Activated CD8-positive, alpha-beta T cell treated with anti-CD3 and anti-CD28 coated beads for 36 hours (primary cell): Measurements from ENCODE around the gene NRN1L. TPM values are rescaled to one million over a fixed set of nuclear protein-coding genes. Genes with fewer than 3 reads are reported as not detected.

ENCODE experiments used
- ATAC-seq: fragments of 200-7000 bp; cut with Tn5 transposase; one replicate; pipeline ENCODE4 v1.10.0; 2021; ENCODE audit warnings: mild to moderate bottlenecking, moderate library complexity
- CTCF ChIA-PET: fragments of 350-600 bp; sonication (Branson Sonifier 250); formaldehyde crosslinking; loops from one replicate; lab custom pipeline; 2021; ENCODE audit warnings: antibody characterized with exemption; lab: Charles Lee
- POLR2A ChIA-PET: fragments of 350-600 bp; sonication (Branson Sonifier 250); formaldehyde crosslinking; loops from one replicate; lab custom pipeline; 2021; ENCODE audit warnings: antibody characterized with exemption; lab: Charles Lee
- DNase-seq: peaks from one replicate; pipeline ENCODE4 v3.0.0-alpha.2; 2020
- H3K27ac Mint-ChIP-seq: one replicate; pipeline ENCODE4 v1.8.0; 2021; ENCODE audit warnings: mild to moderate bottlenecking, mixed read lengths
- H3K27me3 Mint-ChIP-seq: one replicate; pipeline ENCODE4 v1.8.0; 2021; ENCODE audit warnings: mixed read lengths
- H3K36me3 Mint-ChIP-seq: one replicate; pipeline ENCODE4 v1.8.0; 2021; ENCODE audit warnings: low read depth, mixed read lengths
- H3K4me1 Mint-ChIP-seq: one replicate; pipeline ENCODE4 v1.8.0; 2021; ENCODE audit warnings: low read depth, mixed read lengths
- H3K4me3 Mint-ChIP-seq: one replicate; pipeline ENCODE4 v1.8.0; 2021; ENCODE audit warnings: mild to moderate bottlenecking, moderate library complexity, mixed read lengths
- H3K9me3 Mint-ChIP-seq: one replicate; pipeline ENCODE4 v1.8.0; 2021; ENCODE audit warnings: mixed read lengths
- intact Hi-C: fragments of 100-400 bp; cut with micrococcal nuclease; formaldehyde crosslinking; loops from one replicate; pipeline ENCODE4 v1.10.0; 2022
- total RNA-seq, 2 experiments: library from RNA; stranded (reverse); gene quantifications; one replicate each; pipeline ENCODE4 v1.2.3, GENCODE V29; 2021
- TF ChIP-seq, protein P1 (sequence below): fragments of 200-600 bp; IDR thresholded peaks from one replicate; pipeline ENCODE4 v1.8.0; 2022; ENCODE audit warnings: antibody characterized with exemption, mild to moderate bottlenecking

The NRN1L gene
- total RNA-seq, 2 experiments from 2014 or later = 0.83 TPM; not detected in 1

DNA sequence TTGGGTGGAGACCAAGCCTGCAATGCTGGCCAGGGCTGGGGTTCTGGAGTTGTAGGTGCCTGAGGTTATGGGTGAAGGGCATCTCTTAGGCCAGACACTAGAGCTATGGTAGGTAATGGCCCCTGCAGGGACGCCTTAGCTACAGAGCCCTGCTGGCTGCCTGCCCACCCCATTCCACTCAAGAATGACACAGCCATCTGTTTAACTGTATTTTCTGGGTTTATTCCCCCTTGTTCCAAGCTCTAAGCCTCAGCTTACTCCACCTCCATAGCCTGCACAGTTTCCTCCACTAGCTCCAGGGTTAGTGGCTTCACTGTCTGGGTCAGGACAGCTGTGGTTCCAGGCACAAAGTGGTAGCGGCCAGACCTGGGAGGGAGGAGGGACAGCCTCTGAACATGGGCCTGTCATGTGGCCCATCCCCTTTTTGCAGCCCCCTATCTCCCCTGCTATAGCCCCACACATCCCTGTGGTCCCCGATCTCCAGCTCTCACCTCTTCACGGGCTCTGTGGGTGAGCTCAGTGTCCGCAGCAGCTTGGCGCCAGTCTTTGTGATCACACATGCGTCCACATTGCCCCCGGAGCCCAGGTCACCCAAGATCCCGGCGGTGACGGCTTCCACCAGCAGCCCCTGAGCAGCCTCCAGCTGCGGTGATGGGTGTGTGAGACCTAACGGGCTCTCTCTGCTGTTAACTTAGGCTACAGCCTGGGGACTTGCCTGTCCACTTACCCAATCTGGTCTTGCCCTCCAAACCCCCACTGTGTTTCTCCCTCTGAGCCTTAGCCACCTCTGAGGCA, 49.8 kb downstream of the NRN1L start:
- peaks cover 32% of the 10 kb centered on the region for H3K4me1 Mint-ChIP-seq
- peak overlapping the region; percentile 97 for H3K4me3 Mint-ChIP-seq
- POLR2A ChIA-PET = interaction anchor here (0.7 to 3.8 kb wide), 23 partner anchors 9 to 373 kb away, joined by 3 to 26 read pairs (median 5); partner anchors contain the start of genes CENPT, CTCF, DDX28 and DUS2
- intact Hi-C loops = loop anchor here (10.0 kb wide), 1 partner anchor 270 kb away; the partner anchor contains the start of genes ACD, C16orf86, ENKD1 and PARD6A
- CTCF ChIA-PET = interaction anchor here (1.3 to 5.2 kb wide), 6 partner anchors 8 to 131 kb away, joined by 3 to 32 read pairs (median 11); partner anchors contain the start of genes NRN1L and PSKH1
- no peaks in the 10 kb centered on the region for H3K9me3 Mint-ChIP-seq
- H3K27me3 Mint-ChIP-seq = no peaks in the 10 kb centered on the region
- TF ChIP-seq, protein P1, sequence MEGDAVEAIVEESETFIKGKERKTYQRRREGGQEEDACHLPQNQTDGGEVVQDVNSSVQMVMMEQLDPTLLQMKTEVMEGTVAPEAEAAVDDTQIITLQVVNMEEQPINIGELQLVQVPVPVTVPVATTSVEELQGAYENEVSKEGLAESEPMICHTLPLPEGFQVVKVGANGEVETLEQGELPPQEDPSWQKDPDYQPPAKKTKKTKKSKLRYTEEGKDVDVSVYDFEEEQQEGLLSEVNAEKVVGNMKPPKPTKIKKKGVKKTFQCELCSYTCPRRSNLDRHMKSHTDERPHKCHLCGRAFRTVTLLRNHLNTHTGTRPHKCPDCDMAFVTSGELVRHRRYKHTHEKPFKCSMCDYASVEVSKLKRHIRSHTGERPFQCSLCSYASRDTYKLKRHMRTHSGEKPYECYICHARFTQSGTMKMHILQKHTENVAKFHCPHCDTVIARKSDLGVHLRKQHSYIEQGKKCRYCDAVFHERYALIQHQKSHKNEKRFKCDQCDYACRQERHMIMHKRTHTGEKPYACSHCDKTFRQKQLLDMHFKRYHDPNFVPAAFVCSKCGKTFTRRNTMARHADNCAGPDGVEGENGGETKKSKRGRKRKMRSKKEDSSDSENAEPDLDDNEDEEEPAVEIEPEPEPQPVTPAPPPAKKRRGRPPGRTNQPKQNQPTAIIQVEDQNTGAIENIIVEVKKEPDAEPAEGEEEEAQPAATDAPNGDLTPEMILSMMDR = no peak
- DNase-seq (no peak), ATAC-seq (no peak)
- H3K27ac Mint-ChIP-seq = peak overlapping the region; percentile 100
- peaks cover 48% of the 10 kb centered on the region for H3K36me3 Mint-ChIP-seq

DNA sequence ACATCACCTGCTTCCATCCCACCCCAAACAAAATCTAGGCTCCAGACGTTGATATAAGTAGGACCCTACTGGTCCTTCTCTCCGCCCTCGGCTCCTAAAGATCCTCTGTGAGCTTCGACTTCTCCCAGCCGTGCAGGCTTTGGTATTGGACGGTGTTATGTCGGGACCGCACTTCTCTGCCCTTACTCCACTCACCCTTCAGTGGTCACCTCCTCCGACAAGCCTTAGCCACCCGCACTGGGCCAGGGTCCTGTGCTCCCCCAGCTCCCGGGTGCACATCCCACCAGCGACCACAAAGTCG, 50.4 kb downstream of the NRN1L start:
- peak overlapping the region; percentile 97 for H3K4me3 Mint-ChIP-seq
- H3K27ac Mint-ChIP-seq = peak overlapping the region; percentile 100
- H3K4me1 Mint-ChIP-seq = peaks cover 37% of the 10 kb centered on the region
- no peaks in the 10 kb centered on the region for H3K27me3 Mint-ChIP-seq
- H3K36me3 Mint-ChIP-seq = peaks cover 54% of the 10 kb centered on the region
- TF ChIP-seq, protein P1 = no peak
- no peak for DNase-seq
- ATAC-seq = no peak
- intact Hi-C loops = loop anchor here (10.0 kb wide), 1 partner anchor 270 kb away; the partner anchor contains the start of genes ACD, C16orf86, ENKD1 and PARD6A
- POLR2A ChIA-PET = interaction anchor here (1.0 to 3.8 kb wide), 26 partner anchors 10 to 373 kb away, joined by 3 to 26 read pairs (median 6); partner anchors contain the start of genes CENPT, CTCF, DDX28 and DPEP2
- CTCF ChIA-PET = interaction anchor here (0.9 to 5.1 kb wide), 9 partner anchors 9 to 414 kb away, joined by 3 to 24 read pairs (median 4); partner anchors contain the start of gene PSKH1
- H3K9me3 Mint-ChIP-seq = no peaks in the 10 kb centered on the region

DNA sequence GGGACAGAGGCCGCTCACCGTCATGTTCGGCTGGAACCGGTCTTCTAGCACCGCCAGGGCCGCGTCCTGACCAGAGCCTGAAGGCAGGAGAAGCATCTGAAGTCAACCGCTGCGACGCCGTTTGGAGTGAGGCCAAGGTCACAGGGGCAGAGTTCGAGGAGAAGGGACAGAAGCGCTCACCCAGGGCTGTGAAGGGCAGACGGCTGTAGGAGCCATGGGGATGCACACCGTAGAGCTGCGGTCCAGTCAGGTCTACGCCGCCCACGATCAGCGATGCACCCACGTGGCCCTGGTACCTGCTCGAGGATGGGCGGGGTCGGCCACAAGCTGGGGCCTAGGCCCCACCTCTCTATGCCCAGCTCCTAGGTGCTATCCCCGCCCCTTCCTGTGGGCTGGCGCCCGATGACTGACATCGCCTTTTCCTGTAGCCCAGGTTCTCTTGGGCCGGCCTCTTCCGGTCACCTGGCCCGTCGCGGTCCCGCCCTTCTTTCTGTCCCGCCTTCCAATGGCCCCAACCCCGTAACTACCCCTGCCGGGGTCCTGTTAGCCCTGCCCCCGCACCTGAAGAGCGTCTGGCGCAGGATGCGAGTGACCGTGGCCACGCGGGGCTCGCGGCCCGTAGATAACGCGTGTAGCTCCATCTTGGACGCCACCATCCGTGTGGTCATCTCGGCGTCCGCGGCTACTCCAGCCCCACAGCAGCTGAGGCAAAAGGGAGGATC, 50.9 kb downstream of the NRN1L start:
- intact Hi-C loops = loop anchor here (10.0 kb wide), 1 partner anchor 271 kb away; the partner anchor contains the start of genes ACD, C16orf86, ENKD1 and PARD6A
- no peaks in the 10 kb centered on the region for H3K9me3 Mint-ChIP-seq
- ChIA-PET POLR2A (interaction anchor here (0.7 to 3.8 kb wide), 36 partner anchors 9 to 374 kb away, joined by 3 to 26 read pairs (median 5); partner anchors contain the start of genes CENPT, CTCF, DDX28 and DPEP2), CTCF (interaction anchor here (0.7 to 5.1 kb wide), 13 partner anchors 9 to 415 kb away, joined by 3 to 24 read pairs (median 4); partner anchors contain the start of genes DDX28, DUS2 and PSKH1)
- H3K27ac Mint-ChIP-seq = peak overlapping the region; percentile 100
- TF ChIP-seq, protein P1 = no peak
- H3K36me3 Mint-ChIP-seq = peaks cover 58% of the 10 kb centered on the region
- ATAC-seq (peak; percentile 92), DNase-seq (peak; percentile 99)
- H3K4me1 Mint-ChIP-seq = peaks cover 42% of the 10 kb centered on the region
- peak overlapping the region; percentile 97 for H3K4me3 Mint-ChIP-seq
- H3K27me3 Mint-ChIP-seq = no peaks in the 10 kb centered on the region

Other genes with a start within 250 kb of the NRN1L start
- gene CARMIL2, start 239.7 kb upstream of the NRN1L start, total RNA-seq = 100 to 1,000 TPM; 151 to 155 TPM
- 10 to 100 TPM; 50.8 to 53.7 TPM for gene ACD, start 224.6 kb upstream of the NRN1L start, total RNA-seq
- gene PARD6A, start 223.9 kb upstream of the NRN1L start, total RNA-seq = 1 to 10 TPM; 6.3 to 7.2 TPM
- 1 to 10 TPM; 8.4 to 8.9 TPM for gene ENKD1, start 218.1 kb upstream of the NRN1L start, total RNA-seq
- gene C16orf86, start 218.1 kb upstream of the NRN1L start, total RNA-seq = 1 to 10 TPM; 2.8 to 4.7 TPM
- 10 to 100 TPM; 11.6 to 14.1 TPM for gene GFOD2, start 165.6 kb upstream of the NRN1L start, total RNA-seq
- gene RANBP10, start 78.3 kb upstream of the NRN1L start, total RNA-seq = 10 to 100 TPM; 15.9 to 18.9 TPM
- under 1 TPM; 0.40 to 0.47 TPM for gene TSNAXIP1, start 78.0 kb upstream of the NRN1L start, total RNA-seq
- 10 to 100 TPM; 40.6 to 40.7 TPM for gene THAP11, start 42.6 kb upstream of the NRN1L start, total RNA-seq
- 100 to 1,000 TPM; 152 to 157 TPM for gene NUTF2, start 38.0 kb upstream of the NRN1L start, total RNA-seq
- gene CENPT, start 37.2 kb upstream of the NRN1L start, total RNA-seq = 10 to 100 TPM; 40.4 to 42.2 TPM
- gene EDC4, start 11.8 kb upstream of the NRN1L start, total RNA-seq = 10 to 100 TPM; 78.7 to 90.9 TPM
- gene PSKH1, start 8.4 kb downstream of the NRN1L start, total RNA-seq = 1 to 10 TPM; 8.4 to 8.5 TPM
- 1 to 10 TPM; 3.8 to 3.9 TPM for gene CTRL, start 47.0 kb downstream of the NRN1L start, total RNA-seq
- gene PSMB10, start 52.0 kb downstream of the NRN1L start, total RNA-seq = 100 to 1,000 TPM; 205 to 206 TPM
- gene LCAT, start 59.2 kb downstream of the NRN1L start, total RNA-seq = 10 to 100 TPM; 10.6 to 14.3 TPM
- gene SLC12A4, start 83.8 kb downstream of the NRN1L start, total RNA-seq = 10 to 100 TPM; 32.5 to 38.0 TPM
- under 1 TPM; 0.16 to 0.25 TPM for gene DPEP3, start 95.6 kb downstream of the NRN1L start, total RNA-seq
- gene DPEP2, start 114.6 kb downstream of the NRN1L start, total RNA-seq = 1 to 10 TPM; 2.9 TPM
- not detected for gene DPEP2NB, start 131.0 kb downstream of the NRN1L start, total RNA-seq
- gene DDX28, start 138.3 kb downstream of the NRN1L start, total RNA-seq = 10 to 100 TPM; 16.6 to 17.3 TPM
- 10 to 100 TPM; 34.2 to 35.1 TPM for gene DUS2, start 138.4 kb downstream of the NRN1L start, total RNA-seq
- gene NFATC3, start 200.5 kb downstream of the NRN1L start, total RNA-seq = 100 to 1,000 TPM; 102 to 104 TPM